ENCODE measurements around the gene CTNNA3.

DNA sequence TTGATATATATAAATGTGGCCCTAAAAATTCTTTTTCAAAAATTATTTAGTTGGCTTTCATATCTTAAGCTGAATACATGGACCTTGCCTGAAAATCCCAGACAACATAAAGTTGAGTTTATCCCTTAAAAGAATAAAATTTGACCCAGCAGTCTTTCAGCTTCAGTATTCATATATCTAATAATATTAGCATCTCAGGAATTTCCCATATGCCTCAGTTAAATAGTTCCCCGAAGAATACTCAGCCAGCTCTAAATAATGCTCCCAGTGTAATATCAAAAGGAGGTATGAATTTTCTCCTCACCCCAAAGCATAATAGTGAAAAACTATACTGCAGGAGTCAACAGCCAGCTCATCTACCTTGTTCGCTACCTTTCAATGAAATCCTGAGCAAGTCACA is 145.9 kb downstream of the CTNNA3 start:
- TF ChIP-seq, protein P1, sequence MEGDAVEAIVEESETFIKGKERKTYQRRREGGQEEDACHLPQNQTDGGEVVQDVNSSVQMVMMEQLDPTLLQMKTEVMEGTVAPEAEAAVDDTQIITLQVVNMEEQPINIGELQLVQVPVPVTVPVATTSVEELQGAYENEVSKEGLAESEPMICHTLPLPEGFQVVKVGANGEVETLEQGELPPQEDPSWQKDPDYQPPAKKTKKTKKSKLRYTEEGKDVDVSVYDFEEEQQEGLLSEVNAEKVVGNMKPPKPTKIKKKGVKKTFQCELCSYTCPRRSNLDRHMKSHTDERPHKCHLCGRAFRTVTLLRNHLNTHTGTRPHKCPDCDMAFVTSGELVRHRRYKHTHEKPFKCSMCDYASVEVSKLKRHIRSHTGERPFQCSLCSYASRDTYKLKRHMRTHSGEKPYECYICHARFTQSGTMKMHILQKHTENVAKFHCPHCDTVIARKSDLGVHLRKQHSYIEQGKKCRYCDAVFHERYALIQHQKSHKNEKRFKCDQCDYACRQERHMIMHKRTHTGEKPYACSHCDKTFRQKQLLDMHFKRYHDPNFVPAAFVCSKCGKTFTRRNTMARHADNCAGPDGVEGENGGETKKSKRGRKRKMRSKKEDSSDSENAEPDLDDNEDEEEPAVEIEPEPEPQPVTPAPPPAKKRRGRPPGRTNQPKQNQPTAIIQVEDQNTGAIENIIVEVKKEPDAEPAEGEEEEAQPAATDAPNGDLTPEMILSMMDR (IDR thresholded peaks at IDR 0.05), result no peak
- no peak for TF ChIP-seq POLR2A (IDR thresholded peaks at IDR 0.05)
